MG63 (cell line): Measurements from ENCODE around the gene NPS. TPM values are rescaled to one million over a fixed set of nuclear protein-coding genes. Genes with fewer than 3 reads are reported as not detected.

ENCODE experiments used
- DNase-seq: peaks from one replicate; pipeline ENCODE4 v3.0.0-alpha.2; 2020
- H3K27me3 ChIP-seq: fragments of 250-450 bp; sonication (Bioruptor Pico); 2 replicates; pipeline ENCODE4 v1.5.1; 2020; ENCODE audit warnings: mild to moderate bottlenecking, moderate library complexity
- H3K36me3 ChIP-seq: fragments of 250-450 bp; sonication (Bioruptor Pico); 2 replicates; pipeline ENCODE4 v1.5.1; 2020; ENCODE audit warnings: mild to moderate bottlenecking, moderate library complexity
- H3K4me3 ChIP-seq: fragments of 250-450 bp; sonication (Bioruptor Pico); 2 replicates; pipeline ENCODE4 v1.5.1; 2020; ENCODE audit warnings: mild to moderate bottlenecking, moderate library complexity
- H3K9me3 ChIP-seq: fragments of 250-450 bp; sonication (Bioruptor Pico); 2 replicates; pipeline ENCODE4 v1.5.1; 2020; ENCODE audit warnings: mild to moderate bottlenecking, moderate library complexity
- total RNA-seq: library from RNA; depleted of rRNA; stranded (reverse); fragments of >200 nt; shearing (Covaris generic); gene quantifications from 2 replicates; pipeline ENCODE4 v1.2.3, GENCODE V29; 2014; ENCODE audit warnings: low replicate concordance; rRNA removed

The NPS gene
- total RNA-seq, 1 experiment from 2014 or later = not detected

DNA sequence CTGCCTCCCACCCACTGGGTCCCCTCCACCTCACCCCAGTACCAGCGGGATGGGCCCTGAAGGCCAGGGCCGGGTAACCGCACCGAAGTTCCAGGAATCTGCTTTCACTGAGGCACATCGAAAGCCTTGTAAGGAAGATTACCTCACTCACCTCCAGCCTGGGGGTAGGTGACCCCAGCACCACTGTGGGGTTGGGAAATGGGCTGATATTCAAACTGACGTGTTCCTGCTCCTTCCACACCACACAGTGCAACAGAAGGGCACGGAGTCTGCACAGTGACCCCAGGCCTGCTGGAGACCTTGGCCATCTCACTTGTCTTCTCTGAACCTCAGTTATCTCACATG is 29.8 kb downstream of the NPS start:
- no peak overlapping the region for H3K4me3 ChIP-seq
- H3K27me3 ChIP-seq = peaks cover 19% of the 10 kb centered on the region
- DNase-seq = no peak
- no peaks in the 10 kb centered on the region for H3K9me3 ChIP-seq
- no peaks in the 10 kb centered on the region for H3K36me3 ChIP-seq

DNA sequence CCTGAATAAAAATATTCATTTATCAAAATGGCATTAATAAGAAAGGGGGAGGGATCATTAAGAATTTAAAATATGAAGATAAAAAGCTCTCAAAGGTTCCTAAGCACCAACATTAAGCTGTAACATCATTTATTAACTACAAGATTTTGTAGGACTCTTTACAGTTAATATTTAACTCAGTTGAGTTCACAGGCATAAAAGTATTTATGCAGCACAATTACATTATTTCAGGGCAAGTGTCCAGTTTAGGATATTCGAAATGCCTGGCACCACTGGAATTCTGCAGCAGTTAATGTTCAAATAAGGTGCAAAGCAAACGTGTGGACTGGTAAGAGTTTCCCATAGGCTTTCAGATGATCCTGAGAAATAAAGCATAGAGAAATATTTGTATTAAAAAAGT is 30.5 kb downstream of the NPS start:
- Histone ChIP-seq H3K27me3 (peaks cover 21% of the 10 kb centered on the region), H3K4me3 (no peak overlapping the region), H3K36me3 (no peaks in the 10 kb centered on the region), H3K9me3 (no peaks in the 10 kb centered on the region)
- DNase-seq = no peak

DNA sequence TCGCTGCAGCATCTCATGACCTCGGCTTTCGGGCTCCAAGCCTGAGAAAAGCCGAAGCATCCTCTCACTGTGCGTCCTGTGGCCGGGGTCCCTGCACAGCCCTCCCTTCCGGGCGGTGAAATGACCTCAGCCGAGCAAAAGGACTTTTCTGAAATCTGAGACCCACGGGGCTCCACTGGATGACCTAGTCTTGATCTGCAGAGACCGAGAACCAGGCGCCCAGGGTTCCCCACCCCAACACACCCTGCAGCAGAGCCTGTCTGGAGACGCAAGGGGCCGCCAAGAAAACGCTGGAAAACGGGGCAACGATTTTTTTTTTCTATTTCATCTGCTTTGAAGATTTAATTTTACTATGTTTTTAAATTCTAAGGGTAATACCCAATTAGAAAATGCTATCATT is 31.7 kb downstream of the NPS start:
- DNase-seq = no peak
- Histone ChIP-seq H3K27me3 (peaks cover 21% of the 10 kb centered on the region), H3K4me3 (no peak overlapping the region), H3K36me3 (no peaks in the 10 kb centered on the region), H3K9me3 (no peaks in the 10 kb centered on the region)

DNA sequence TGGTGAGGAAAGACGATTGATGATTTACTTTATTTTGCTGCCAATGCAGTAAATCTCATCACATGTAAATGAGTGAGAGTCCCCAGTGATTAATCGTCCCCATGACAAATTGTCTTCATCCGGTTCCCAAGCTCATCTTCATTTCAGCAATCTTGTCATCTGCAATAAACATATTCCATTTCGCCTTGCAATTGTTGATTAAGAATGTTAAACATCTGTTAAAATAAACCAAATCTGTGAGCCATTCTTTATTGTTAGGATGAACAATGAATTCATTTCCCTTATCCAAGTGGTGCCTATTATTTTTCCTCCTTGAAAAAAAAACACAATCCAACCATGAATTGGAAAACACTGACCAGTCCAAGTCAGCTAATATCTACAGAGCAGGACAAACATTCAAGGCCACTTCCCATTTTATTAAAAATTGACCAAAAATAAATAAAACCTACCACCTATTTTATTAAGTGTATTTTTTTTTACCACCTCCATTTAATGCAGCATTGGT is 36.5 kb downstream of the NPS start:
- H3K36me3 ChIP-seq = no peaks in the 10 kb centered on the region
- no peak for DNase-seq

DNA sequence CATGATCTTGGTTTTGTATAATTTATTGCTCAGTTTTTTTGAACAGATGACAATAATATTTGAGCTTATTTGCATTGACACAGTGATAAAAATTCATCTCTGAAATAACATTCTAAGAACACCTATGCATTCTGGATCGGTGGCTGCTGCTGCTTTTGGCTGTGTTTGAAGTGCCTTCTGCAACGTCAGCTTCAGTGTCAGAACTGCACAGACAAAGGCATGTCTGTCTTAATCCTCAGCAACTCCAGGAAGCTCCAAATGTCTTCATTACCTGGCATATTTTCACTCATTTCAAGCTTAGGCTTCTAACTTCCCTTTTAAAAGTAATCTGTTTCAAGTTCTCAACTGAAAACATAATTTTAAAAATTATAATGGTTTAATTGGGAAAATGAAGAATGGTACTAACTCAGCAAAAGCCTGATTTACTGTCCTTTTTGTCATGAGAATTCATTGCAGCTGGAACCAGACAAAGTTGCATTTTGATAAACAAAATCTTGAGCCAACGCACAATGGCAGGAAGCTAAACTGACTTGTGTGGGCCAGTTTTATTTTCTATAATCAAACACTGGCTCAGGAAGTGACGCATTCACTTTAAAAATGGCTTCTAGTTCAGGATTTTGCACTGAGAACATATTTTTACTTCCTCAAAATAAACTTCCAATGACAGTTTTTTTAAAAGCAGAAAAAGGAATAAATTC is 38.7 kb downstream of the NPS start:
- H3K27me3 ChIP-seq = peaks cover 16% of the 10 kb centered on the region; the same call in 1 of the 2 replicates
- no peaks in the 10 kb centered on the region for H3K36me3 ChIP-seq

More for the DNA sequence above, 36.5 kb downstream of the NPS start:
- peaks cover 16% of the 10 kb centered on the region; the same call in 1 of the 2 replicates for H3K27me3 ChIP-seq
- H3K4me3 ChIP-seq = no peak overlapping the region
- no peaks in the 10 kb centered on the region for H3K9me3 ChIP-seq

DNA sequence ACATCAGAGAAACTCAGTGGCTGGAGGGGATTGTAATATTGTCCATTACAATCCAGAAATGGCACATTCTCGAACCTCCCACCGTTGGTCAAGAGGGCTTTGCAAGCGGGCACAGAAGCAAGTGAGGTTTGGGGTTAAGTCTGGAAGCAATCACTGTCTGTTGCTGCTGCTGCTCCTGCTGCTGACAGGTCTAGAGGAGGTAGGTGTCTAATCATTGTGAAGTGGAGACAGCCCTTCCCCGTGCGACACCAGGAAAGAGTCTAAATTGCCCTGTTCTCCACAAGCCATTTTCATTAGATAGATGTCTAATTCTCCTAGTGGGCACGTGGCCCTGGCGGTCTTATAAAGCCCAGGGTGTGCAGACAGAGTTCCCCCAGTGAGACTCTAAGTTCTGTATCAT is 43.5 kb downstream of the NPS start:
- Histone ChIP-seq H3K4me3 (no peak overlapping the region), H3K36me3 (no peaks in the 10 kb centered on the region), H3K9me3 (no peaks in the 10 kb centered on the region), H3K27me3 (peaks cover 22% of the 10 kb centered on the region)
- DNase-seq = no peak

More for the DNA sequence above, 38.7 kb downstream of the NPS start:
- Histone ChIP-seq H3K9me3 (no peaks in the 10 kb centered on the region), H3K4me3 (no peak overlapping the region)
- no peak for DNase-seq

DNA sequence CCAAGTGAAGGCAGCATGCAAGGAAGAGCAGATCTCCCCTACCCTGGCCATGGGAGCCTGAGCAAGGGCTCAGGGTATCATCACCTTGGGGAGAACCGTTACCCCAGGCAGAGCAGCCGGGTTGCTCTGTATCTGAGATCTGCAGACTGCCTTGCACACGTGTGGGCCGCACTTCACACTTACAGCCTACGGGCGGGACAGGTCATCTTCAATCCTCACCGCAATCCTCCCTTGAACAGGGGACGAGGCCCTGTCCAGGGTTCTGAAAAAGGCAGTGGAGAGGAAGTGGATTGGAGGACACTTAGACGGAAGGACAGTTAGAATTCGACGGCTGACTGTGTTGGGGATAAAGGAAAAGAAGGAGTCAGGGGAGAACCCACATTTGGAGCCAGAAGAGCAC is 51.4 kb downstream of the NPS start:
- Histone ChIP-seq H3K36me3 (no peaks in the 10 kb centered on the region), H3K4me3 (no peak overlapping the region), H3K27me3 (peaks cover 5% of the 10 kb centered on the region; the same call in 1 of the 2 replicates), H3K9me3 (no peaks in the 10 kb centered on the region)
- DNase-seq = peak; percentile 6

Other genes with a start within 250 kb of the NPS start
- gene FOXI2, start 187.9 kb downstream of the NPS start, total RNA-seq = not detected in 2 replicates